GM21526 (cell line): ENCODE results near the gene BHLHE40.

Experiments used
- ATAC-seq: cut with Tn5 transposase; IDR thresholded peaks from one replicate; pipeline ENCODE4 v1.9.1; 2021; ENCODE audit warnings: moderate library complexity; ENCODE audit not compliant: unreplicated experiment, low FRiP score

Gene BHLHE40

DNA sequence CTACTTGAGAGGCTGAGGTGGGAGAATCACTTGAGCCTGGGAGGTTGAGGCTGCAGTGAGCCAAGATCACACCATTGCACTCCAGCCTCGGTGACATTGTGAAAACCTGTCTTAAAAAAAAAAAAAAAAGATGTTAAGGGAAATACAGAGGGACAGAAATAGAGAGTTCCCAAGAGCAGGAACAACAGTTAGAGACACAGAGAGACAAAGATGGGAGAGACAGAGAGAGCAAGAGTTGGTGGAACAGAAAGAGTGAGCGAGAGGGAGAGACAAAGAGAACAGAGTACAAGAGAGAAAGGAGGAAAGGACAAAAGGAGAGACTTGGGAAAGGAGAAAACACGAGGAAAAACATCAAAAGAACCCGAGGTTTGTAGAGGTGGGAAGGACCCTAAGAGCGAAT is 35.8 kb downstream of the BHLHE40 start:
- no peak for ATAC-seq

DNA sequence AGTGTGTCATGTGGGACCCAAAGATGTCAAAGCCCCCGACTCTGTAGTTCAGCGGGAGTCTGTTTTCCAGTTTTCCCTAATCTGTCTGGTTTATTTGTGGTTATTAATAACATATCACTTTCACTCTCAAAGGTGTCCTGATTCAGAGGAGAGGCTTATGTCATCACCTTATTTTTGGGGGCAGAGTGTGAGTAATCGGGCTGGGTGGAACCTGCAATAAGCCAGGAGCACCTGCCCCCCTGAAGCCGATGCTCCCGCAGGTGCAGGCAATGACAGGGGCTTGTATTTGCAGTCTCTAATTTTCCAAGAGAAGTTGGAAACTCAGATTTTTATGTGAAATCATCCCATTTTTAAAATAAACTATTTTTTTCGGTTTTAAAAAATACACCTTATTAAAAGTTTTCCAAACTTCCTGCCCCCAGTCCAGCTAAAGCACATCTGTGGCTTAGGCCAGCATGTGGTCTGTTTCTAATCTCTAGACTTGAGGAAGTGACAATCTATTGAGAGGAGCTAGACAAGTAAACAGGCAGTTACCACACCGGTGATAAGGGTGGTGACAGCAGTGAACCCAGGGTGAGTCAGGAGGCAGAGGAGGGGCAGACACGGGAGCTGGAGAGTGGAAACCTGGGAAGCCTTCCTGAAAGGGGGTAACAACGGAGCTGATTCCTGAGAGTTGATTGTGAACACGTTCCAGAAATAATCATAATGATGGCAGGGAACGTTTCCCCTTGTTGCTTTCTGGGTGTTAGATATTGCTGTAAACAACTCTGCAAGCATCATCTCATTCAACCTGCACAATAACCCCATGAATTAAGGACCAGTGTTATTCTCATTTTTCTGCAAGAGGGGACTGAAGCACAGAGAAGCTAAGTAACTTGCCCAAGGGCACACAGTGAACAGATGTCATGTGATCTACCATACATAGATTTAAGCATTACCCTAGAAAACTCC is 37.2 kb downstream of the BHLHE40 start:
- ATAC-seq: peak; percentile 61

DNA sequence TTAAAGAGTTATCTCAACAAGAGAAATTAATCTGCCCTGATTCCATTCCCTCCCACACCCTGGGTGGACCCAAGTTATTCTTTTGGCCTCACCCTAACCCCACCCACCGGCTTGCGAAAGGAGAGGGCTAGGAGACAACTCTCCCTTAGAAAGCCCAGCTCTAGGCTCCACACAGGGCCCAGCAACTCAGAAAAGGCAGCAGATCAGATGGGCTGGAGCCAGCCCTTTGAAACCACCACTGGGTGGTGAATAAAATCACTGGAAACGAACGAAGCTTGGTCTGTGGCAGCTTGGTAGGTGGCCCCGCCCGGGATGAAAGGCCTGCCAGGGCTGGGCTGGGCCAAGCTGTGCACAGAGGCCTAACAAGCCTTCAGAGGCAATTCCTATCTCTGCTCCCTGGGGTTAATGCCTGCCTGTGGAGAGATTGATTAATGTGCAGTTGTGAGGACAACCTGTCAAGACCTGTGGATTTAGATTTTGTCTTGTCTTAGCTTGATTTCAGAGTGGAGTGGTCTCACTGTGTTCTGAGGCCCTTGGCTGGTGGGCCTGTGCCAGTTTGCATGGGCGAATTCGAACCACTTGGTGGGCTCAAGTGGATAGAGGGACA is 38.8 kb downstream of the BHLHE40 start:
- no peak for ATAC-seq

DNA sequence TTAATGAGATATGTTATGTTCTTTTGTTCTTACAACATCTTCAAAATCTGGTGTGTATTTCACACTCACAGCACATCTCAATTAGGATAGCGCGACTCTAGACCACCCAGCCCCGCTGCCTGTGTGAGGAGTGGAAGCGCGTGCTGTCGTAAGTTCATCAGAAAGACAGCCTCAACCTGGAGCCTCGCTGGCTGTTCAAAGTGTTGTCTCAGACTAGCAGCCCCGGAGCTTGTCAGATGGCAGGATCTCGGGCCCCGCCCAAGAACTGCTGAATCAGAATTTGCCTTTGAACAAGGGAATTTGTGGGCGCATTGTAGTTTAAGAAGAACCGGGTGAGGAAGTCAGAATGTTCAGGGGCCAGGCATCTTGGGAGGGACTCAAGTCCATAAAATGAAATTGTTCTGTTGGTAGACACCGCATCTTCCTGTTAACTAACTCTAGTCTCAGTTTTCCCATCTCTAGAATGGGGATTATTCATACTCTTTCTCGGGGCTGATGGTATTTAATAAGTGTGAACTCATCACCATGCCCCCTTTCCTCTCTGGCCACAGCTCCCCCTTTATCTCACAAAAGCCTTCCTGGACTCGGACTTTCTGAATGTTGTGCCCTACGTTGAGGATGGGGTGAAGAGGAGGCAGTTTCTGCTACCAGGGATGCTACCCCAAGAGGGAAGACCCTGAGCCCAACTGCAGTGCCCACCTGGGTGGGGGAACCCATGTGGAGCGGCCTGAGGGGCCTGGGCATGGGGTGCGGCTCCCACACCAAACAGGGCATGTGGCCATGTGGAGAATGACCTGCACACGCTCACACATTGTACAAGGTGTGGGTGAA is 40.4 kb downstream of the BHLHE40 start:
- ATAC-seq: no peak

DNA sequence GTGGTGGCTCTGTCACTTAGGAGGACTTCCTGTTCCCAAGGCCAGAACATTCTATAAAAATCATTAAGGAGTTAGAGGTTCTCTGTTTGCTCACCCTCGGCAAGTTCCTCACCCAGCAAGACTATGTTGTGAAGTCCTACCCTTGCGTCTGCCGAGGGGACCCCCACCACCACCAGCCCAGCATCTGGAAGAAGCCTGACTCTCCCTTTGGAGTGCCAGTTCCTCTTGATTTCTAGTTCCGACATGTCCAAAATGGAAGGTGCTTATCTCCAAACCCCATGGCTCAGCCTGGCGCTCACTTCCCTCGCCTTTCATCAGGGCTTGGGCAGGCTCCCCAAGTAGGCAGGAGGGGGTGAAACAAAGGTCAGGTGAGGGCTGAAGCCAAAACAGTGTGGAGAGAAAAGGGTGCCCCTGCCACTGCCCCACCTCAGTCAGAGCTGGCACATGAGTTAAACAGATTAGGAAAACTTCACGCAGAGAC is 41.0 kb downstream of the BHLHE40 start:
- no peak for ATAC-seq

DNA sequence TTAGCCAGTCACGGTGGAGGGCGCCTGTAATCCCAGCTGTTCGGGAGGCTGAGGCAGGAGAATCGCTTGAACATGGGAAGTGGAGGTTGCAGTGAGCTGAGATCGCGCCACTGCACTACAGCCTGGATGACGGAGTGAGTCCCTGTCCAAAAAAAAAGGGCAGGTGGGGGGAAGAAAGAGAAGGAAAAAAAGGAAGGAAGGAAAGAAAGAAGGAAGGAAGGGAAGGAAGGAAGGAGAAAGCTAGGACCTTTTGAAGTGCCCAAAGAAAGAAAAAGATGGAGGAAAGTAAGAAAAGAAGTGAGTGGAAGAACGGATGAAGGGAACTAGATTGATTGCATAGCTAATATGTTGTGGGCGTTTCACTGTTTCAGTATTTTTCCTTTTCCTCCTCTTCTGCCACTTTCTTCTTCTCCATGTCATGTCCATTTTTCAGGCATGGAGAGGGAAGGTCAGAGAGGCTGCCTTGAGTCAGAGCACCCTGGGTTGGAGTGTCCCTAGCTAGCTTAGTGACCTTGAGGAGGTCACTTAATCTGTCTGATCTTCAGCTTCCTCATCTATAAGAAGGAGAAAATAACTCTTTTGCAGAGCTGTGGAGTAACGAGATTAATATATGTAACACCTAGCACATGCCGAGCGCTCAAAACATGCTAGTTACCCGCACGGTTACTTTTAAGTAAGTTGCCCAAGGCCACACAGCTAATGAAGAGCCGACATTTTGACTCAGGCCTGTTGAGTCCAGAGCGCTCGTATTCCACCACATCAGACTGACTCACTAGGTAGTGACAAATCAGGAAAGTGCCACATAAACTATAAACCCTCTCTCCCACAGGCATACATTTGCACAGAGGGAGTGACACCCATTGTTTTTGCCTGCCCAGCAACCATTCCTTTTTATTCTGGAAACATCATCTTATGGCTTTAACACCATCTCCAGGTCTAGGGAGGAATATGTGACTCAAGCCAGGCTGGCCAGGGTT is 42.2 kb downstream of the BHLHE40 start:
- no peak for ATAC-seq

DNA sequence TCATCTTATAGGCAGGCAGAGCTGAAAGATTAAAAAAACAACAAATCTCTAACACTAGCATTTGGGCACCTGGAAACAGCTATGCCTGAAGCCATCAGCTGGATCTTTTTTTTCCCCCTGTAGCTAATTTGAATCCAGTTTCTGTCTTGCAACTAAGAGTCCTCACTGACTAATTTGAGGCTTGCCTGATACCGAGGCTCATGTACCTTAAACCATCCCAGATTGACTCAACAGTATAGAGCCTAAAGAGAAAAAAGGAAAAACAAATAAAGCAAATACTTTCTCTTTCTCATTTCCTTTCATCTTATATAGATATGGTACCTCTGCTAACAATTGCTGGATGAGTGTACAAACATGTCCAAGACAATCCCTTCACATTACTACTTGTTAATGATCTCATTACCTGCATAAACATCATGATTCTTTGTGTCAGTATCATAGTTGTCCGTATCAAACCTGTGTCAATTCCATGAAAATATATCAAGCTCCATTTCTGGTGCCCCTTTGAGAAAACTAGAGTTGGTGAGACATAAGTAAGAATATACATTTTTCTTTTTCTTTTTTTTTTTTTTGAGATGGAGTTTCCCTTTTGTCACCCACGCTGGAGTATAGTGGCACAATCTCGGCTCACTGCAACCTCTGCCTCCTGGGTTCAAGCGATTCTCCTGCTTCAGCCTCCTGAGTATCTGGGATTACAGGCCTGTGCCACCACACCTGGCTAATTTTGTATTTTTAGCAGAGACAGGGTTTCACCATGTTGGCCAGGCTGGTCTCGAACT is 43.1 kb downstream of the BHLHE40 start:
- peak; percentile 64 for ATAC-seq

DNA sequence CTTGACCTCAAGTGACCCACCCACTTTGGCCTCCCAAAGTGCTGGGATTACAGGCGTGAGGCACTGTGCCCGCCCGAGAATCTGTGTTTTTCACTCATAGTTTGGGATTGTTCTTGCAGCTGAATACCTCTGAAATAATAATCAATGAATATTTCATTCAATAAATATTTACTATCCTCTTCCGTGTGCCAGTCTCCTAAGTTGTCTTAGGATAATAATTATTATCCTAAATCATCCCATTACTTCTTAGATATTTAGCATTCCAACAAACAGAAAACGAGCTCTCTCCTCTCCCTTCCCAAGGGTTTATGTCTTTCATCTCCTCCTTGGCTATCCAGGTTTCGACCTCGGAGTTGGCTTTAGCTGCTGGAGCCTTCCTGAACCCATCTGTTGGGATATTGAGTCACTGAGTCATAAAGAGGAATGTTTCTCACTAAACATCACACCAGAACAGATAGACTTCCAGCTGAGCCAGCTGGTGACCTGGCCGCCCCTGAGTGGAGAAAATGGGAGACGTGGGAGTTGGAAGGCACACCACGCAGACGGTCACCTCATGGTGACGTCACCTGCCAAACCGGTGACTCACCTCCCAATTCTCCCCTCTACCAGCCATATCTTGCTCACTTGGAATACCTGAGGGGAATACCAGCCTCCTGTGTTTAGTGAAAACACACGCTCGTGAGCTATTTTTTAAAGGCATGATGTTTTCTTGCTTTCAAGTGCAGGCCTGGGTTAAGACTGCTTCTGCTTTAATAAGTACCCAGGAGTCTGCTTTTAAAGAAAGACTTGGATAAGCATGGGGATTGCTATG is 43.9 kb downstream of the BHLHE40 start:
- ATAC-seq: no peak

DNA sequence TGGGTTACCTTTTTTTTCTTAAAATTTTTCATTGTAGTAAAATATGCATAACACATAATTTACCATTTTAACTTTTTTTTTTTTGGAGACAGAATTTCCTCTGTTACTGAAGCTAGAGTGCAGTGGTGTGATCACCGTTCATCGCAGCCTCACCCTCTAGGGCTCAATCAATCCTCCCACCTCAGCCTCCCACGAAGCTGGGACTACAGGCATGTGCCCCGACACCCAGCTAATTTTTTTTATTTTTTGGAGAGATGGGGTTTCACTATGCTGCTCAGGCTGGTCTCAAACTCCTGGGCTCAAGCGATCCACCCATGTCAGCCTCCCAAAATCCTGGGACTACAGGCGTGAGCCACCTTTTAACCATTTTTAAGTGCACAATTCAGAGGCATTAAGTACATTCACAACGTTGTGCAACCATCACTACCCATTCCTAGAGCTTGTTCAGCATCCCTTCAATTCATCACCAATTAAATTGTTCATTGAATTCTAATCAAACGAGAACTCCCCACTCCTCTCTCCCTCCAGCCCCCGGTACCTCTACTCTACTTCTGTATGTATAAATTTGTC is 44.6 kb downstream of the BHLHE40 start:
- no peak for ATAC-seq

DNA sequence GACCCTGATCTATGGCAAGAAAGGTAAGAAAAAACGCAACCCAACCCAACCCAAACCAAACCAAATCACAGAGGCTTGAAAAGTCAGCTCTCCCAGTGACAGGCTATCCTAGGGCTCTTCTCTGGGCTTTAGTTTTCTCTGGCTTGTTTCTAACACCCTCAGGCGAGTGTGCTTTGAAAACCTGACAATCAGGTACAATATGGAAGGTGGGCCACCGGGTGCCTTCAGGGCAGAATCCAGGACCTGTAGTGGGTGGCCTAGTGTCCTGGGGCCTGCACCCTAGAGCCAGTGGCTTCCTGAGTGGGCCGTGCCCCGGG is 46.8 kb downstream of the BHLHE40 start:
- ATAC-seq: no peak

DNA sequence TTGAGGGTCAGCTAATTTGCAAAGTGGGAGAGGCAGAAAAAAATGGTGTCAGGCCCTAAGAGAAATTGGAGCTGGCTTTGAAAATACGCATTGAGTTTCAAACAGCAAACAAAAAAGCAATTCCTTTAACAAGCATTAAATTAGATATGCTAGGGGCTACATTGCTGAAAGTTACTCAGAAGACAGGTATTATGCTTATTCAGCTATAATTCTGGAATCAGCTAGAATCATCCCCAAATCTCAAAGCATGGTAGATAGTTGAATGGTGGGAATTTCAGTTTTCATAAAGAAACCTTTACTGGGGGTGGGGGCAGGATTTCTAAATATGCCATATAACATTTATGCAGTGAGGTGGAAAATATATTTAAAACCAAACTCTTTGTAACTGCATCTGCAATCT is 50.5 kb downstream of the BHLHE40 start:
- ATAC-seq: no peak

DNA sequence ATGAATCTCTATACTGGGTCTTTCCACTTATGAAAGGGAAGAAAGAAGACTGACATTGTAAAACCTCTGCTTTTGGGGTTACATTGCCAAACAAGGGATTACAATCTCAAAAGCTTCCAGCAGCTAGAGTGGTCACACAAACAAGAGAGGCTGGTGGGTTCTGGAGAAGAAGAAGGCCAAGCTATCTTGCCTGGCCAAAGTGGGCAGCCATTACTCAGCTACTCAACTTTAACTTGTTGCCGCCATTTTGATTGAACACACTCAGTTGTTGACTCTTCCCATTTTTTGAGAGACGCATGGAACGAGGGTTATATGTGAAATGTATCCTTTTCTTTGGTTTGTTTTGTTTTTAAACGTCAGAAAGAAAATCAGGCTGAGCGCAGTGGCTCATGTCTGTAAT is 50.9 kb downstream of the BHLHE40 start:
- ATAC-seq: no peak

DNA sequence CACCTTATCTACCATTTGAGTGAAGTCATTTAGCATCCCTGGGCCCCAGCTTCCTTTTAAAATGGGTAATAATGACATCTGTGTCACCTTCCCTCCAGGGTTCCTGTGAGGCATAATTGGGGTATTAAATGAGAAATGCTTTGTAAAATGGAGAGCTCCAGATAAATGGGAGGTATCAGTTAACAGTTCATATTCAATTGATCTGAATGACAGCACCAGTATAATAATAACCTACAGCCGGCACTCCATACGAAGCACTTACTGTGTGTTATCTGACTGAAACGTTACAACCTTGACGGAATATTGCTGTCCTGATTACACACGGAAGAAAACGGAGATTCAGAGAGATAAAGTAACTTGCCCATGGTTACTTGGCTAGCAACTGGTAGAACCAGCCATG is 53.6 kb downstream of the BHLHE40 start:
- ATAC-seq: no peak
